K562 (cell line): Measurements from ENCODE around the gene GLT6D1. TPM values are rescaled to one million over a fixed set of nuclear protein-coding genes. Genes with fewer than 3 reads are reported as not detected.

Source experiments
- ATAC-seq: fragments of 200-7000 bp; cut with Tn5 transposase; 3 replicates; pipeline ENCODE4 v1.9.1; 2020; ENCODE audit warnings: moderate library complexity
- BruUV-seq: library from RNA; stranded (reverse); fragments of 400-500 nt; replicated peaks from 2 replicates; lab custom pipeline; 2021; lab: Mats Ljungman, UMichigan
- CTCF ChIA-PET: fragments of 300-600 bp; formaldehyde crosslinking; extraction: SDS; loops from one replicate; lab custom pipeline; 2021; ENCODE audit warnings: low intra/inter-chr PET ratio; lab: Yijun Ruan, JAX
- POLR2A ChIA-PET: fragments of 300-600, 350-650 bp; sonication (Branson Sonifier 250); formaldehyde crosslinking; extraction: SDS; loops from one replicate; lab custom pipeline; 2021; ENCODE audit warnings: antibody characterized with exemption, inconsistent platforms; lab: Yijun Ruan, JAX
- DNase-seq, 4 experiments: peaks; one replicate each; pipeline versions ENCODE4 v3.0.0 to v3.0.0-alpha.2; 2011 to 2018; ENCODE audit warnings: low spot score in 3 of 4, mixed read lengths in 3 of 4; ENCODE audit errors: extremely low read depth in 1 of 4
- FAIRE-seq: peaks from 2 replicates; lab custom pipeline; 2011; peaks lifted over from hg19 to GRCh38; lab: Jason Lieb, UNC
- H2AFZ ChIP-seq: 2 replicates; pipeline ENCODE4 v1.6.0; 2011; ENCODE audit warnings: low read depth, low read length, control low read depth, inconsistent platforms
- H3K27ac ChIP-seq: fragments of 200-600 bp; 3 replicates; pipeline ENCODE4 v1.8.0; 2011; ENCODE audit warnings: low read depth, mild to moderate bottlenecking, control low read depth, inconsistent platforms, low read length, moderate library complexity, mixed read lengths; ENCODE audit errors: extremely low read depth
- H3K27me3 ChIP-seq, 2 experiments: fragments of 300-600 bp in 1 of 2; 2 replicates in 1 of 2; 3 replicates in 1 of 2; pipeline versions ENCODE4 v1.6.0 to v1.8.0; 2011; ENCODE audit warnings: inconsistent platforms in 2 of 2, low read length in 2 of 2, mild to moderate bottlenecking in 1 of 2, mixed read lengths in 1 of 2, moderate library complexity in 1 of 2; ENCODE audit not compliant: control insufficient read depth in 2 of 2, insufficient read depth in 2 of 2
- H3K36me3 ChIP-seq: fragments of 300-600 bp; 3 replicates; pipeline ENCODE4 v1.8.0; 2011; ENCODE audit warnings: mild to moderate bottlenecking, low read length, inconsistent platforms; ENCODE audit not compliant: control insufficient read depth, insufficient read depth
- H3K4me1 ChIP-seq, 2 experiments: fragments of 200-600 bp in 1 of 2; replicated peaks in 1 of 2; 2 replicates in 1 of 2; 3 replicates in 1 of 2; pipeline versions ENCODE4 v1.5.1 to v1.8.0; 2011; ENCODE audit warnings: inconsistent platforms in 2 of 2, low read length in 2 of 2, mild to moderate bottlenecking in 1 of 2, mixed read lengths in 1 of 2, moderate library complexity in 1 of 2; ENCODE audit not compliant: control insufficient read depth in 2 of 2, insufficient read depth in 2 of 2
- H3K4me2 ChIP-seq: 2 replicates; pipeline ENCODE4 v1.6.1; 2011; ENCODE audit warnings: low read length, control low read depth, inconsistent platforms, mixed read lengths; ENCODE audit not compliant: insufficient read depth
- H3K4me3 ChIP-seq: fragments of 200-600 bp; sonication (generic), shearing (Covaris generic); 2 replicates; pipeline ENCODE4 v1.5.1; 2016; ENCODE audit warnings: control low read depth, inconsistent platforms
- H3K79me2 ChIP-seq: fragments of 200-600 bp; 3 replicates; pipeline ENCODE4 v1.8.0; 2011; ENCODE audit warnings: low read length, inconsistent platforms; ENCODE audit not compliant: control insufficient read depth, insufficient read depth
- H3K9ac ChIP-seq, 2 experiments: 2 replicates each; pipeline versions ENCODE4 v1.6.0 to v1.6.1; 2011; ENCODE audit warnings: low read depth in 2 of 2, low read length in 2 of 2, control low read depth in 1 of 2, inconsistent platforms in 1 of 2, mild to moderate bottlenecking in 1 of 2, mixed read lengths in 1 of 2; ENCODE audit not compliant: insufficient read depth in 1 of 2
- H3K9me1 ChIP-seq: one replicate; pipeline ENCODE4 v1.6.0; 2011; ENCODE audit warnings: inconsistent platforms, mild to moderate bottlenecking, low read length, moderate library complexity; ENCODE audit not compliant: control insufficient read depth, insufficient read depth
- H3K9me3 ChIP-seq: replicated peaks from 2 replicates; pipeline ENCODE4 v1.5.1; 2011; ENCODE audit warnings: low read depth, low read length, inconsistent platforms; ENCODE audit not compliant: control insufficient read depth, insufficient read depth
- H4K20me1 ChIP-seq: replicated peaks from 2 replicates; pipeline ENCODE4 v1.6.1; 2011; ENCODE audit warnings: low read length, inconsistent platforms, mixed read lengths; ENCODE audit not compliant: control insufficient read depth, insufficient read depth
- ARID4B ChIP-seq: sonication (generic); formaldehyde crosslinking; IDR thresholded peaks from 2 replicates; pipeline ENCODE4 v1.8.0; 2022; ENCODE audit warnings: mild to moderate bottlenecking, missing genetic modification reagents
- ELF4 ChIP-seq: fragments of 450-650 bp; formaldehyde crosslinking; IDR thresholded peaks from 2 replicates; pipeline ENCODE4 v1.4.0; 2022; ENCODE audit warnings: missing genetic modification characterization
- EP300 ChIP-seq: IDR thresholded peaks from 2 replicates; pipeline ENCODE4 v1.6.1; 2012; ENCODE audit warnings: low read length, improper control_type of control experiment
- ETS2 ChIP-seq: IDR thresholded peaks from 2 replicates; pipeline ENCODE4 v1.6.1; 2016; ENCODE audit warnings: borderline replicate concordance, missing genetic modification characterization, mild to moderate bottlenecking, moderate library complexity, missing compliant biosample characterization; ENCODE audit not compliant: poor library complexity, severe bottlenecking
- HOXB6 ChIP-seq: fragments of 250-450 bp; sonication (Bioruptor Pico); IDR thresholded peaks from 2 replicates; pipeline ENCODE4 v1.5.1; 2022; ENCODE audit warnings: mild to moderate bottlenecking, borderline replicate concordance
- RBBP5 ChIP-seq: fragments of 200-600 bp; sonication (generic); IDR thresholded peaks from 2 replicates; pipeline ENCODE4 v1.6.1; 2012; ENCODE audit warnings: borderline replicate concordance, mild to moderate bottlenecking, low read length, control low read depth, inconsistent platforms; ENCODE audit not compliant: insufficient read depth, poor library complexity, severe bottlenecking
- SAP30 ChIP-seq: fragments of 200-600 bp; sonication (generic); IDR thresholded peaks from 2 replicates; pipeline ENCODE4 v1.6.1; 2012; ENCODE audit warnings: borderline replicate concordance, low read depth, mild to moderate bottlenecking, moderate library complexity, low read length, control low read depth, inconsistent platforms; ENCODE audit not compliant: insufficient read depth, poor library complexity, severe bottlenecking
- SIN3B ChIP-seq: fragments of 450-650 bp; IDR thresholded peaks from 2 replicates; pipeline ENCODE4 v1.6.1; 2017; ENCODE audit warnings: low read depth, mild to moderate bottlenecking, moderate library complexity
- SMARCA5 ChIP-seq: fragments of 450-650 bp; IDR thresholded peaks from 2 replicates; pipeline ENCODE4 v1.6.1; 2016
- THAP12 ChIP-seq: fragments of 250-450 bp; sonication (Bioruptor Pico); IDR thresholded peaks from 2 replicates; pipeline ENCODE4 v1.9.0; 2021; ENCODE audit warnings: mild to moderate bottlenecking, inconsistent platforms
- ZBTB12 ChIP-seq: fragments of 250-450 bp; sonication (Bioruptor Pico); IDR thresholded peaks from 2 replicates; pipeline ENCODE4 v1.4.0; 2020
- ZNF41 ChIP-seq: fragments of 250-450 bp; sonication (Bioruptor Pico); conservative IDR thresholded peaks from 2 replicates; pipeline ENCODE4 v1.4.0; 2020; ENCODE audit warnings: mild to moderate bottlenecking
- ZNF445 ChIP-seq: fragments of 250-450 bp; sonication (Bioruptor Pico); IDR thresholded peaks from 2 replicates; pipeline ENCODE4 v1.4.0; 2020; ENCODE audit warnings: low read depth, mild to moderate bottlenecking, moderate library complexity
- ZNF644 ChIP-seq: fragments of 200-800 bp; sonication (Bioruptor generic); IDR thresholded peaks from 2 replicates; pipeline ENCODE4 v1.6.1; 2016; ENCODE audit warnings: low read depth, missing genetic modification characterization, missing compliant biosample characterization
- WGBS: fragments of 100-300 bp; shearing (Covaris generic); methylation state at CpG from one replicate; pipeline ENCODE4 v1.1.6; 2016; ENCODE audit warnings: low coverage, mixed read lengths; ENCODE audit not compliant: insufficient coverage; ENCODE audit errors: missing lambda C conversion rate; 5-methylcytosine and 5-hydroxymethylcytosine counted together
- in situ Hi-C: fragments of 300-500 bp; cut with MboI; formaldehyde crosslinking; loops from 4 replicates; pipeline ENCODE4 v1.15.0; 2018; ENCODE audit warnings: inconsistent platforms, mixed read lengths
- intact Hi-C: fragments of 100-400 bp; cut with micrococcal nuclease; formaldehyde crosslinking; loops from 2 replicates; pipeline ENCODE4 v1.14.2; 2022
- polyA plus RNA-seq, 8 experiments: library from polyadenylated mRNA; depleted of rRNA in 4 of 8; stranded (reverse) in 5 of 8; unstranded in 3 of 8; fragments of >200 nt; fragmentation: Nextera tagmentation in 2 of 8; fragmentation: Illumina TruSeq in 1 of 8; extraction: Ambion mirVana in 2 of 8; extraction: Trizol in 1 of 8; gene quantifications; 2 replicates each; pipeline versions ENCODE4 v1.2.1 to v1.2.3, GENCODE V29; 2011 to 2014; ENCODE audit warnings: inconsistent platforms in 1 of 8, missing spikeins in 1 of 8
- total RNA-seq, 7 experiments: library from RNA; depleted of rRNA in 6 of 7; stranded (reverse); fragments of >200 nt in 6 of 7; fragmentation: Illumina TruSeq in 2 of 7; extraction: Trizol in 2 of 7; gene quantifications; 2 replicates each; pipeline versions ENCODE4 v1.2.1 to v1.2.3, GENCODE V29; 2011 to 2021; ENCODE audit warnings: low replicate concordance in 1 of 7

The GLT6D1 gene
- total and polyA plus RNA-seq, 9 of the 15 experiments (the other 6 are each of a cell fraction or from before 2014, with no cell fraction given), result not detected

GRCh38 chr9:135669616-135670285 is 30.4 kb upstream of the GLT6D1 start:
- DNase-seq (no peak), ATAC-seq (no peak), FAIRE-seq (no peak)
- Histone ChIP-seq H3K9me1 (no peaks in the 10 kb centered on the region), H4K20me1 (peaks cover 7% of the 10 kb centered on the region; the same call in 1 of the 2 replicates), H3K27me3 (peaks cover 13 to 48% of the 10 kb centered on the region in 2 experiments; a peak in 4 of 5 replicates), H2AFZ (no peak overlapping the region), H3K9ac (no peak overlapping the region; a peak in 1 of 4 replicates), H3K4me2 (no peak overlapping the region), H3K4me3 (no peak overlapping the region), H3K4me1 (peaks cover 0 to 9% of the 10 kb centered on the region in 2 experiments; a peak in 1 of 5 replicates), H3K36me3 (no peaks in the 10 kb centered on the region), H3K9me3 (no peaks in the 10 kb centered on the region), H3K27ac (no peak overlapping the region), H3K79me2 (no peaks in the 10 kb centered on the region)
- no TSS peak for BruUV-seq
- POLR2A ChIA-PET, result no interaction called here
- in situ Hi-C loops (no loop called here), intact Hi-C loops (no loop called here)
- CTCF ChIA-PET, result no interaction called here
- WGBS, result under 1% methylated on average over 9 of the region's 9 CpGs
- TF ChIP-seq SMARCA5 (no peak), EP300 (no peak), ARID4B (no peak), ZNF644 (no peak), HOXB6 (CRISPR knock-in tag) (no peak), THAP12 (no peak), SIN3B (no peak), RBBP5 (no peak), ZNF41 (CRISPR knock-in tag) (no peak), ZBTB12 (CRISPR knock-in tag) (no peak), SAP30 (no peak), ELF4 (CRISPR knock-in tag) (no peak), ETS2 (no peak), ZNF445 (no peak)
